Superior temporal gyrus (tissue), 1 donor: ENCODE results near the gene CDH4.
"Not testable (repeated sequence)": the region's sequence is repeated elsewhere in the genome, so short reads cannot be mapped to it uniquely, and the experiment has no call there.

Experiments used
- DNase-seq: peaks from one replicate; pipeline ENCODE4 v3.0.0-alpha.2; 2016; ENCODE audit errors: extremely low spot score

The CDH4 gene

DNA sequence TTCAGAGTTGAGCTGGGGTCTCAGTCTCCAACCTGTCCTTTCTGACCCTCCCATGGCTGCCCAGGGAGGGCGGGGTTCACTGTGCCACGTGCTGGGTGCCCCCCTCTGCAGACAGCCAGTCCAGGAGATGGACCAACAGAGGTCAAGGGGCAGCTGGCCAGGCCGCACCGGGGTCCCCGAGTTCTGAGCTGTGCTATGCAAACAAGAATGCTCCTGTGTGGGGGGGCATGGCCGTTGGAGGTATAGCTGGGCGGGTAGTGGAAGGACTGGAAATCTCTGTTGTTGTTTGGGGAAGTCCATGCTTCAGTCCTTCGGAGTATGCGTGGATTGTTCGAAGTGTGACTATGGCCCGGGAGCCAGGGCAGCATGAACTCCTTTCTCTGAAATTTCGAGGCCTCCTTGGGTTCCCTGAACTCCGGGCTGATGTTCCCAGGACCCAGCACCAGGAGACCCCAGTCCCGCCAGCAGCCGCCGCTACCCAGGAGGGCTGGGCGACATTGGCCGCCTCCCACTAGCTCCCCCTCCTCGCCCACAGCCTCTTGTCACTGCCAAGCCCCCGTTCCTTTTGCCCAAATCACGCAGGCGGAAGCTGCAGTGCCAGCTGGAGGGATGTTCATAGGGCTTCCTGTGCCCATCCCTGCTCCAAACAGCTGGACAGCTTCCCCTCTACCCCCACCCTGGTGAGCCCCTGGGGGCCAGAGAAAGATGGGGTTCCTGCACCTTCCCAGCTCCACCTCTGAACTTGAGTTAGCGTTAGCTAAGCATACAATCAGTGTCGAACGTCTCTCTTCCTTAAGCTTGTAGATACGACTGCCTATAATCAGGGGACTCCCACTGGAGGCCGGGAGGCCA lies 687.0 kb downstream of the CDH4 start:
- no peak for DNase-seq

DNA sequence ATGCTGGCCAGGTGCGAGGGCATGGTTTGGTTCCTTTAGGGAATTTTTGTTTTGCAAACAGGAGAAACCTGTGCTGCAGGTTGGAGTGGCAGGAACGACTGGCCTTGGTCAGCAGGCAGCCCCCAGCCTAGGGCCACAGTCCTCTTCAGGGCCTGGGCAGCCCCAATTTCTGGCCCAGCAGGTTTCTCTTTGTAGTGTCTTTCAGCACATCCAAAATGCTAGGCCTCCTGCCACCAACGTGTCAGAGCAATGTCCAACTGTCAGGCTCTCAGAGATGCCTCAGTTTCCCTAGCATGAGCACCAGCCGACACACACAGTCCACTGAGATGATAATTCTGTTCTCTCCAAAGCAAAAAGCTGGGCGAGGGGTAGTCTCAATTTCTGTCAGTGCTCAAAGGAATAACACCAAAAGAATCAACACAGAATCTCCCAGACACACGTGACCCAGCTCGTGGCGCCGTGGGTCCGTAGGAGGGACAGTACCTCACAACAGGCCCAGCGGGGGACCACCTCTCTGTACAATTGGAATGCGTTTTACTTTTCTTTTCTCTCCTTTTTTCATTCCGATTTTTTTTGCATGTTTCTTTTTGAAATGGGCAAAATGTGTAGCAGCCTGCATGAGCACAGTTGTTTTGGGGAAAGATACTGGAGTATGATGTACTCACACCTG lies 687.8 kb downstream of the CDH4 start:
- DNase-seq, result no peak

DNA sequence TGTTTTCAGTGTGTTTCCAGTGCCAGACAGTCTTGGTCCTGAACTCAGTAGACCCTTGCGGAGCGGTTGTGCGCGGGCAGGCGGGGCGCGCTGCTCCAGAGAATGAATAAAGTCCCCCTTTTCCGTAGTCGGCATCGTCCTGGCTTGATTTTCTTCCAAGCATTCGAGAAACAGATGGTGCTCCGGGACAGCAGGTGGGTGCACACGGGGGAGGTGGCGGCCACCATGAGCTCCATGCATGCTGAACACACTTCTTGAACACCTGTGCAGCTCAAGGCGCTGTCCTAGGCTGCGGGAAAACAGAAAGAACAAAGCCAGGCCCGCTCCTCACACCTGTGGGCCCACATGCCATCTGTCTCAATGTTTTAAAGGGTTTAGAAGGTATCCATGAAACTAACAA lies 688.4 kb downstream of the CDH4 start:
- no peak for DNase-seq

GRCh38 chr20:61940976-61941720 lies 689.1 kb downstream of the CDH4 start:
- no peak for DNase-seq

DNA sequence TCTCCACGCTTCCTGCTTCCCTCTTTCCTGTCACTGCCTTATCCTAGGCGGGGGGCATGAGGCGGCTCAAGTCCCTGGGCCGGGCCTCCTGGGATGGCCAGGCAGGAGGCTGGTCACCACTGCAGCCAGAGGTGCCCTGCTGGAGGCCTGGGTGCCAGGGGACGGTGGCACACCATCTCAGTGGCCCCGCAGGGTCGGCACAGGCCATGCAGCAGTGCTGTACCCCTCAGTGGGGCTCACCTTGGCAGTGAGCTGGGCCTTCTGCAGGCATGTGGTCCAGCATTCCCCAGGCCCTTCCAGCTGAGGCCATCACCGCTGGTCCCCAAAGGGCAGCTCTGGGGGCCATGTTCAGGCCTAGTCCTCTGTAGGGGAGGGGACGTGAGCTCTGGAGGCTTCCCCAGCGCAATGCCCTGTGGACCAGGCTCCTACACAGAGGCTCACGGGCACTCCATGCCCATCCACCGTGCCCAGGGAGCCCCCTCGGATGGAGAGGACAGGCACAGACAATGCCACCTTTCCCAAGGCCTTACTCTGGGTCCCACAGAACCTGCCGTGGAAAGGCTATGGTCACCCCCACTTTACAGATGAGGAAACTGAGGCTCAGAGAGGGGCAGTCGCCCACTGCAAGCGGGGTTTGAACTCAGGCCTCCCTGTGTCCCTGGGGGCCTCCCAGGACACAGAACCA lies 689.8 kb downstream of the CDH4 start:
- DNase-seq, result no peak

DNA sequence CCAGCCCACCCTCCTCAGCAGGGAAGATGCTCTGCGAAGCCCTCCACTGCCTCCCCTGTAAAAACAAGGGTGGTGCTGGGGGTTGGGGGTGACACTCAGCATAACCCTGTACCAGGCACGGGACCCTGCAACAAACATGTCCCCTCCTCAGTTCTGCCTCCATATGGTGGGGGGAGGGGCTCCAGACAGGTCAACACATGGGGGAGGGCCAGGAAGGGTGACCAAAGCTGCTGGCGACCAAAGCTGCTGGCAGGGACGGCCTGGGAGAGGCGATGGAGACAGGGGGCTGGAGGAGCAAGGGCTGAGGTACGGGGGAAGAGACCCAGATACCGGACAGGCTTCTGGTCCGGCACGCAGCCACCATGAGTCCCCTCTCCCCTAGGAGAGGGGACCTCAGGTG lies 690.5 kb downstream of the CDH4 start:
- DNase-seq, result no peak

GRCh38 chr20:61944967-61945366 lies 692.9 kb downstream of the CDH4 start:
- DNase-seq, result not testable (repeated sequence)

DNA sequence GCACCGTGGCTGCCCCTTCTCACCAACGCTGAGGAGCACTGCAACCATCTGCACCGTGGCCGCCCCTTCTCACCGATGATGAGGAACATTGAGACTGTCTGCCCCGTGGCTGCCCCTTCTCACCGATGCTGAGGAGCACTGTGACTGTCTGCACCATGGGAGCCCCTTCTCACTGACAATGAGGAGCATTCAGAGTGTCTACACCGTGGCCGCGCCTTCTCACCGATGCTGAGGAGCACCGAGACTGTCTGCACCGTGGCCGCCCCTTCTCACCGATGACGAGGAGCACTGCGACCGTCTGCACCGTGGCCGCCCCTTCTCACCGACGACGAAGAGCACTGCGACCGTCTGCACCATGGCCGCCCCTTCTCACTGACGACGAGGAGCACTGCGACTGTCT lies 693.4 kb downstream of the CDH4 start:
- not testable (repeated sequence) for DNase-seq

GRCh38 chr20:61948056-61948455 lies 696.0 kb downstream of the CDH4 start:
- not testable (repeated sequence) for DNase-seq

DNA sequence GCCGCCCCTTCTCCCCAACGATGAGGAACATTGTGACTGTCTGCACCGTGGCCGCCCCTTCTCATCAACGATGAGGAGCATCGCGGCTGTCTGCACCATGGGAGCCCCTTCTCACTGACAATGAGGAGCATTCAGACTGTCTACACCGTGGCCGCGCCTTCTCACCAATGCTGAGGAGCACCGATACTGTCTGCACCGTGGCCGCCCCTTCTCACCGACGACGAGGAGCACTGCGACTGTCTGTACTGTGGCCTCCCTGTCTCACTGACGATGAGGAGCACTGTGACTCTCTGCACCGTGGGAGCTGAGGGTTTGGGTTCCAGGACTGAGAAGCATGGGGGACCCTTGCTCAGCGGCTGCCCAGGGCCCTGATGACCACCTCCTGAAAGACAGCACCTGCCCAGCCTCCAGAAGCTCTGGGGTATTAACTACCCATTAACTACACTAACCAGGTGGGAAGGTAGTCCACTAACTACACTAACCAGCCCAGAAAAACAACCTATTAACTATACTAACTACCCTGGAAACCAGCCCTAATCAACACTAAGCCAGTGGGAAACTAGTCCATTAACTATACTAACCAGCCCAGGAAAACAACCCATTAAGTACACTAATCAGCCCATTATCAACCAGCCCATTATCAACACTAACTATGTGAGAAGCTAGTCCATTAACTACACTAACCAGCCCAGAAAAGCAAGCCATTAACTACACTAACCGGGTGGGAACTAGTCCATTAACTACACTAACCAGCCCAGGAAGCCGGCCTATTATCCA lies 696.7 kb downstream of the CDH4 start:
- DNase-seq, result no peak

GRCh38 chr20:61949363-61949713 lies 697.3 kb downstream of the CDH4 start:
- DNase-seq, result no peak

GRCh38 chr20:61949714-61950640 lies 697.9 kb downstream of the CDH4 start:
- no peak for DNase-seq

DNA sequence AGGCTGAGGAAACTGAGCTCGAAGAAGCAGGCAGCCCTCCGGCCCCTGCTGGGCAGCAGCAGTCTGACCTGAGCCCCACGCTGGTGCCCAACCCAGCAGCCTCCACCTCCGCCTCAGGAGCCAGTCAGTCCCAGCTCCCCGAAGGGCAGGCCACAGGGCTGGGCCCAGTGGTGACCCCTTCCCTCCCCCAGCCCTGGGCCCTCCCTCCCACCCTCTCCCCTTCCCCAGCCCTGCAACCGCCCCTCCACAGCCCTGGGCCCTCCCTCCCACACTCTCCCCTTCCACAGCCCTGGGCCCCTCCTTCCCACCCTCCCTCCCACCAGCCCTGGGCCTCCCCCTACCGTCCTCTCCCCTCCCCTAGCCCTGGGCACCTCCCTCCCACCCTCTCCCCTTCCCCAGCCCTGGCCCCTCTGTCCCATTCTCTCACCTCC lies 698.6 kb downstream of the CDH4 start:
- DNase-seq, result no peak

DNA sequence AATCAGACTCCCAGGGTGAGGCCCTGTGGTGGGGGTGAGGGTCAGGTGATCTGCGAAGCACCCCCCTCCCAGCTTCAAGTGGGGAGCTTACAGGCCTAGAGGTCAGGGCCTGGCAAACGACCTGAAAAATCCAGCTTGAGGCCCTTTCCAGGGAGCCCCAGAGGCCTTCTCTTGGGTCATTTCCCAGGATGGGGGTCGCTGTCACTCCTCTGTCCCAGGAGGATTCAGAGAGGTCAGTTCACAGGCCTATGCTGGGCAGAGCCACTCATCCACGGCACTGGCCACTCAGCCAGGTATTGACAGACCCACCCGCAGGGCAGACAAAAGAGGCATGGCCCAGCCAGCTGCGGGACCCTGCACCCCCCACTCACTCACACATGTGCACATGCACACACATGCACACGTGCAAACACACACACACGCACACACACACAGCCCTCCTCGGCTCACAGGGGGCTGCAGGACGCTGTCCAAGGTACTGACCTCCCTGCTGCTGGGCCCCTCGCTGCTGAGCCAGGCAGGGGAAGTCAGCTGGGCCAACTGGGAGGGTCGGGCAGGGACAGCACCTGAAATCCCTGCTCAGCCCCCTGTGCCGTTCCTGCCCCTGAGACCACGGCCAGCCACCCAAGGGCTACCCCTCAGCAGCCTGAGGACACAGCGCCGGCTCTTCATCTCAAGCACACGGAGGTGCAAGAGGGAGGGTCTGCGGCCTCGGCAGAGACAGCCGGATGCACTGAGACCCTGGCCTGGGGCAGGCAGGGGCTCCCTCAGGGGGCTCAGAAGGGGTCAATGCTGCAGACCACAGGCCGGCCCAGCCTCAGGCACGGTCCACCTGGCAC lies 699.9 kb downstream of the CDH4 start:
- no peak for DNase-seq

DNA sequence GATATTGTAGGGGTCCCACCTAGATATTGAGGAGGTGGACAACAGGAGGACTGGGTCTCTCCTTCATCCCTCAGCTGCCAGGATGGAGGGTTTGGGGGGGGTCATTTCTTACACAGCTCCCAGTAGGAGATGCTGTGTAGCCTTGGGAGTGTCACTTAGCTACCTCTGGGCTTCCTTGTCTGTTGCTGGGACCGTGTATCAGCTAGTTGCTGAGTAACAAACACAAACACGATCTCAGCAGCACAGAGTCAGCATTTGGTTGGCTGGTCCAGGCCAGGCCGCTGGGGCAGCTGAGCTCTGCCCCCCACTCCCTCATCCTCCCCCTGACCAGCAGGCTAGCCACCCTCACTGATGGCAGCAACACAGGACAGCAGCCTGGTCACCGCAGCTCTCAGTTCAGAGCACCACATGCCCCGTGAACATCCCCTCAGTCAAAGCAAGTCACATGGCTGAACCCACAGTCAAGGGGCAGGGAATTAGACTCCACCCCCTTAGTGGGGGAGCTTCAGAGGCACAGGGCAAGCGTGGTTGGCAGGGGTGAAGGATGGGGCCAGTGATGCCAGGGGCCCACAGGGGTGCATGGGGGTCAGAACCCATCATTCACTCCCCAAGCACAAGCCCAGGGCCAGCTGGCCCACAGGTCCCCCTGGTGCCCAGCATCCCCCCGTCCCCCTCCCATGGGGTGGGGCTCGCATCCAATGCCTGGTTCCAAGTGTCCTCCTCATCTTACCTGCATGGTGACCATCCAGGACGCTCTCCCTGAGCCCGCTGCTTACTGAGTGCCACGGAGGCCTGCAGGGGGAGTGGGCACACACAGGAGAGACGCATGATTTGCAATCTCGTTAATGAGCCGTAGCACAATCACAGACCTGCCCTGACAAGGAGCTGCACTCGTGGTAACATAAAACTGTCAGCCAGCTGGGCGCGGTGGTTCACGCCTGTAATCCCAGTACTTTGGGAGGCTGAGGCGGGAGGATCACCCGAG lies 701.3 kb downstream of the CDH4 start:
- no peak for DNase-seq

GRCh38 chr20:61954276-61955021 lies 702.4 kb downstream of the CDH4 start:
- DNase-seq, result no peak

DNA sequence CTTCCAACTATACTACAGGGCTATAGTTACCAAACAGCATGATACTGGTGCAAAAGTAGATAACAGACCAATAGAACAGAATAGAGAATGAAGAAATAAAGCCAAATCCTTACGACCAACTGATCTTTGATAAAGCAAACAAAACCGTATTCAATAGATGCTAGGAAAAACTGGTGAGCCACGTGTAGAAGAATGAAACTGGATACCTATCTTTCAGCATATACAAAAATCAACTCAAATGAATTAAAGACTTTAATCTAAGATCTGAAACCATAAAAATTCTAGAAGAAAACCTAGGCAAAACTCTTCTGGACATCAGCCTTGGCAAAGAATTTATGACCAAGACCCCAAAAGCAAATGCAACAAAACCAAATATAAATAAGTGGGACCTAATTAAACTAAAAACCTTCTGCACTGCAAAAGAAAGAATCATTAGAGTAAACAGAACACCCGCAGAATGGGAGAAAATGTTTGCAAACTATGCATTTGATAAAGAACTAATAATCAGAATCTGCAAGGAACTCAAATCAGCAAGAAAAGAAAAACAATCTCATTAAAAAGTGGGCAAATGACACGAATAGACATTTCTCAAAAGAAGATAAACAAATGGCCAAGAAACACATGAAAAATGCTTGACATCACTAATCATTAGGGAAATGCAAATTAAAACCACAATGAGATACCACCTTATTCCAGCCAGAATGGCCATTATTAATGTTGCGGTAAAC lies 703.8 kb downstream of the CDH4 start:
- DNase-seq, result no peak
